HEK293 (cell line): ENCODE data around the gene SOX3.

Source experiments
- BCL11A ChIP-seq: fragments of 450-650 bp; formaldehyde crosslinking; IDR thresholded peaks from 2 replicates; pipeline ENCODE4 v1.5.1; 2016; ENCODE audit warnings: low read depth, missing biosample characterization, missing genetic modification characterization
- CTCF ChIP-seq: fragments of 450-650 bp; formaldehyde crosslinking; IDR thresholded peaks from 2 replicates; pipeline ENCODE4 v1.5.1; 2016; ENCODE audit warnings: missing biosample characterization, missing genetic modification characterization
- REST ChIP-seq: fragments of 450-650 bp; formaldehyde crosslinking; IDR thresholded peaks from 2 replicates; pipeline ENCODE4 v1.5.1; 2016; ENCODE audit warnings: missing biosample characterization, missing genetic modification characterization
- SETDB1 ChIP-seq: IDR thresholded peaks from one replicate; pipeline ENCODE4 v1.6.1; 2017; ENCODE audit warnings: mild to moderate bottlenecking, low read length, moderate library complexity, mixed read lengths; ENCODE audit not compliant: insufficient read length
- ZBTB11 ChIP-seq: fragments of 450-650 bp; formaldehyde crosslinking; conservative IDR thresholded peaks from 2 replicates; pipeline ENCODE4 v1.5.1; 2016; ENCODE audit warnings: low read depth, missing biosample characterization, missing genetic modification characterization
- ZNF157 ChIP-seq: fragments of 450-650 bp; formaldehyde crosslinking; IDR thresholded peaks from 2 replicates; pipeline ENCODE4 v1.5.1; 2016; ENCODE audit warnings: missing biosample characterization, missing genetic modification characterization
- ZNF175 ChIP-seq: fragments of 450-650 bp; formaldehyde crosslinking; IDR thresholded peaks from 2 replicates; pipeline ENCODE4 v1.5.1; 2016; ENCODE audit warnings: missing biosample characterization, missing genetic modification characterization
- ZNF558 ChIP-seq: fragments of 450-650 bp; formaldehyde crosslinking; IDR thresholded peaks from 2 replicates; pipeline ENCODE4 v1.5.1; 2016; ENCODE audit warnings: missing biosample characterization, missing genetic modification characterization
- ZNF660 ChIP-seq: fragments of 450-650 bp; IDR thresholded peaks from 2 replicates; pipeline ENCODE4 v1.5.1; 2018; ENCODE audit warnings: missing biosample characterization, mild to moderate bottlenecking, missing genetic modification characterization
- ZNF704 ChIP-seq: fragments of 450-650 bp; formaldehyde crosslinking; IDR thresholded peaks from 2 replicates; pipeline ENCODE4 v1.5.1; 2016; ENCODE audit warnings: missing biosample characterization, missing genetic modification characterization

GRCh38 chrX:140508958-140509357, 4.1 kb upstream of the SOX3 start:
- TF ChIP-seq ZBTB11 (no peak), ZNF704 (tag by site-specific recombination) (no peak), CTCF (tag by site-specific recombination) (no peak), ZNF558 (tag by site-specific recombination) (no peak), ZNF157 (tag by site-specific recombination) (no peak), REST (tag by site-specific recombination) (no peak), ZNF660 (tag by site-specific recombination) (no peak), BCL11A (tag by site-specific recombination) (no peak), ZNF175 (tag by site-specific recombination) (no peak), SETDB1 (no peak)
